ENCODE results near the gene PDLIM3.
"Not testable (repeated sequence)": the region's sequence is repeated elsewhere in the genome, so short reads cannot be mapped to it uniquely, and the experiment has no call there.

PDLIM3 gene

DNA sequence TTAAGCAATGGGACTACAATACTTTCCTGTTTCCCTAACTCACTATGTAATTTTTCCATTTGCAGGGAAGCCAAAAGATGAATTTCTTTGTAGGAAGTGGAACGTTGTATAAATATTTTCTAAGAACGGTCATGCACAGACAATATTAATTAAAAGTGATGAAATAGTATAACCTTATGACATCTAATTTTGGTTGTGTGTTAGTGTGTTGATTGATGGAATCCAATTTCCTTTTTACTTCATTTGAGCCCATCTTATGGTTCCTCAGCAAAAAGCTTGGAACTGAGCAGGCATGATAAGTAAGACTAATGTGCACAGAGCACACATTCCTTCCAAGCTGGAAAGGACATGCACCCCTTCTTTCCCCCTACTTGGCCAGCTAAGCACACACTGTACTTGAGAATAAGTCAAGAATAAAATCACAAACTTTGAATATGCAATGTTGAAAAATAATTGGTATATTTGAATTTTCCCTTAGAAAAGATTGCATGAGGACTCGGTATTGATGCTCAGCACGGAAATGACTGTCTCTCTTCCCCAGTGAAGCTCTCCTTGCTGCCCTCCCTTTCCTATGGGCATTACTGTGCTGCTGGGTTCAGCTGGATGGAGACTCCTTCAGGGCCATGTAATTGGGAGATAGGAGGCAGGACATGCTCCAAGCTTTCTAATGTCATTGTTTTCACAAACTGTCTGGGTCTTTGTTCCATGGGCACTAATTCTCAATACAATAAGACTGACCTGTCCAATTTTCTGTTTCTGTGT lies 19.2 kb upstream of the PDLIM3 start:
- DNase-seq (ENCODE audit: low read depth), result no peak

DNA sequence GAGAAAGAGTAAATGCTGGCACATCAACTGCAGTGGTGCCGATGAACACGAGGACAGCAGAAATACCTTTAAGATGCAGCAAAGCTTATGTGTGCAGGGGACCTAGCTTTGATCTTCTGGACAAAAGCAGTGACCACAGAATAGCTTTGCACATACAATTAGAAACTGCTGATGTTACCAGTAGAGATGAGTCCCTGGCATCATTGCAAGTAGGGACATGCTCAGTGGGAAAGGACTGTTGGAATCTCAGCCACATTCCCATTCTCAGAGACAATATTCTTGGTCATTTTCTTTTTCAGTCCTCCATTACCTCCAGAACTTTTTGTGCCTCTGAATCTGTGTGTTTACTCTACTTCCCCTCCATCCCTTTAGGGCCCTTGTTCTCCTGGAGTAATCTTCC lies 16.9 kb upstream of the PDLIM3 start:
- DNase-seq (ENCODE audit: low read depth), result no peak

DNA sequence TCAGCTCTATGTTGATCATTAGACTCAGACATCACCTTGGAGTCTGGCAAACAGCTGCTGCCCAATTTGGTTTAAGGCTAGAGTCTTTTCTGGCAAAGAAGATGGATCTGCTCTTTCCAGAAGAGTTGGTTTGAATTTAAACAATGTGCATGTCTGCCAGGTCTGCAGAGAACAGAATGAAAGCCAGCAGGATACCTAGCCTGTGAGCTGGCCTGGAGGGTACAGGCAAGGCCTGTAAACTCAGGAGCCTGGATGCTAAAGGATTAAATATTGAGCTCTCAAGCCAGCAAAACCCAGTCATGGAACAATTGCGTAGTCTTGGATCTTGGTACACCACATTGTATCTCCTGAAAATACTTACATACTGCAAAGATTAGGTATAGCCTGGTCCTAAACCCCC lies 15.6 kb upstream of the PDLIM3 start:
- no peak for DNase-seq (ENCODE audit: low read depth)

DNA sequence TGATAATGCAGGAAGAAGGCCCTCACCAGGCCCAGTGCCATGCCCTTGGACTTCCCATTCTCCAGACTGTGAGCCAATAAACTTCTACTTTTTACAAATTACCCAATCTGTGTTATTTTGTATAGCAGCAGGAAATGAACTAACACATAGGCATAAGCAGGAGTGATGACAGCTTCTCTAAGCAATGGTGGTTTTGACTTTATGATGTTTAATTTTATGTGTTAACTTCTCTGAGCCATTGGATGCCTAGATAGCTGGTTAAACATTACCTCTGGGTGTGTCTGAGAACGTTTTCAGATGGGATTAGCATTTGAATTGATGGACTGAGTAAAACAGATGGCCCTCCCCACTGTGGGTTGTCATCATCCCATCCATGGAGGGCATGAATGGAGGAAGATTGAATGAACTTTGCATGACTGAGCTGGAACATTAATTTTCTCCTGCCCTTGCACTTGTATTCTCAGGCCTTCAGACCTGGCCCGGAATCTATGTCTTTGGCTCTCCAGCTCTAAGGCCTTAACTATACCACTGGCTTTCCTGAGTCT lies 13.9 kb upstream of the PDLIM3 start:
- no peak for DNase-seq (ENCODE audit: low read depth)

DNA sequence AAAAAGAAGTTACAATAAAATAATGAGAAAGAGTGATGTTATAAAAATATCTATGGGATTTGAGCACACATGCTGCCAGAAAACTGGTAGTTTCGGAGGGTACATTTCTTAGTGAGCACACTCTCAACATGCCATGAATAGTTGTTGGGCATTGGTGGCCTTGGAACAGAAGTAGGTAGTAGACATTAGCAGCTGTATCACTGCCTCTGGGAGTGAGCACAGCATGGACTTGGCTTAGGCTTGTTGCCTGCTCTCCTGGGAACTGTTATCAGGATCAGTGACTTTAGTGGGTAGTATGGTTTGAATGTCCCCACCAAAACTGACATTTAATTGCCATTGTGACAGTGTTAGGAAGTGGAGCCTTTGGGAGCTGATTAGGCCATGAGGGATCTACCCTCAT lies 13.3 kb upstream of the PDLIM3 start:
- DNase-seq (ENCODE audit: low read depth), result no peak

DNA sequence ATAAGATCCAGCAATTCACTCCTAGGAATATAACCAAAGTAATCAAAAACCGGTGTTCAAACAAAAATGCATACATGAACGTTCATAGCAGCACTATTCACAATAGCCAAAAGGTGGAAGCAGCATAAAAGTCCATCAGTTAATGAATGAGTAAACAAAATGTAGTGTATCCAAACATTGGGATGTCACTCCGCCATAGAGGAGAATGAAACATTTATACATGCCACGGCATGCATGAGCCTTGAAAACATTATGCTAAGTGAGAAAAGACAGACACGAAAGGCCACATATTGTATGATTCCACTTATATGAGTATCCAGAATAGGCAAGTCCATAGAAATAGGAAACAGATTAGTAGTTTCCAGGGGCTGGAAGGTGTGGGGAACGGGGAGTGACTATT lies 11.0 kb upstream of the PDLIM3 start:
- no peak for DNase-seq (ENCODE audit: low read depth)

DNA sequence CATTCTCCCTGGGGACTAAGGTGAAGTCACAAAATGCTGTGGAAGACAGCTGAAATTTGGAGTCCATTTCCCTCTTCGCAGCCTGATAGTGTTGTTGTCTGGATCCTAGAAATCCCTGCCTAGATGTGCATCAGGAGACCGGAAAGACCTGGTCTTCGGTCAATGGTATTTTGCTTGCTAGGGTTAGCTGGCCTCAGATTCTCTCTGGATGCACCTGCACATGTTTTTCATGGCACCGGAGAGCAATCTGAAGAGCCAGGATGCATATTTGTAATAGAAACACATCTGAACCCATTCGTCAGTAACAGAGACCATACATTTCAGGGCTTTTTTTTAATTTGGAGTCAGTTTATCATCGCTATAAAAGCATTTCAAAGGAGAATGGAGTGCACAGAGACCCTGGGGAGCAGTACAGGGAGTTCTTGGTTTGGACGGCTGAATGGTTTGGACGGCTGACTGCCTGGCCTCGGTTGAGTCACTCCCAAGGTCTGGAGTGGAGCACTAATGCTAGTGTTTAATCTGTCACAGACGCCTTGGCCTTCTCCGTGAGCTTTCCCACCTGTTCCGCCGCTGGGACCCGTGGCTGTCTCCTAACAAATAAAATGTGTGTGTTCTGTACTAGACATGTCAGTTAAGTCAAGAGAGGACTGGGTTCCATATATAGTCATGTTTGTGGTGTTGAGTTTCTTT lies 7.5 kb upstream of the PDLIM3 start:
- DNase-seq (ENCODE audit: low read depth), result no peak

DNA sequence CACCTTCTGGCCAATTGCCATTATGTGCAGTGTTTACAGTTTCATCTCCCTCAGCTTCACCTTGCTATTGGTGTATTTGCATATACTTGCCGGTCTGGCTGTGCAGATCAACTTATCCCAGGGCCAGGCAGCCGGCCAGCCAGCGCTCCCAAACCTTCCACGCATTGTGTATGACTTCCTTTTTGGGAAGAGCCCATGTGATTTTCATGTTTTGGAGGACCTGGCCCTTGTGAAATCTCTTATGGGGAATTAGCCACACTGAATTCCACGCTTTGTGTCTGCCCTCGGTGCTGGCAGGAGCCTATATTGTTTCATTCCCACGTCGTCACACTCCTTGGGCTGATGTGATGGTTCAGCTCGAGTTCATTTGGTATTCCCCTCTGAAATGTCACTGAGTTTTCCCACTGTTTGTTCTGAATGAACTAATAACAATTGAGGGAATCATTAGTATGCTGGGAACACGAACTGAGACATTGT lies 6.0 kb upstream of the PDLIM3 start:
- DNase-seq (ENCODE audit: low read depth), result no peak

DNA sequence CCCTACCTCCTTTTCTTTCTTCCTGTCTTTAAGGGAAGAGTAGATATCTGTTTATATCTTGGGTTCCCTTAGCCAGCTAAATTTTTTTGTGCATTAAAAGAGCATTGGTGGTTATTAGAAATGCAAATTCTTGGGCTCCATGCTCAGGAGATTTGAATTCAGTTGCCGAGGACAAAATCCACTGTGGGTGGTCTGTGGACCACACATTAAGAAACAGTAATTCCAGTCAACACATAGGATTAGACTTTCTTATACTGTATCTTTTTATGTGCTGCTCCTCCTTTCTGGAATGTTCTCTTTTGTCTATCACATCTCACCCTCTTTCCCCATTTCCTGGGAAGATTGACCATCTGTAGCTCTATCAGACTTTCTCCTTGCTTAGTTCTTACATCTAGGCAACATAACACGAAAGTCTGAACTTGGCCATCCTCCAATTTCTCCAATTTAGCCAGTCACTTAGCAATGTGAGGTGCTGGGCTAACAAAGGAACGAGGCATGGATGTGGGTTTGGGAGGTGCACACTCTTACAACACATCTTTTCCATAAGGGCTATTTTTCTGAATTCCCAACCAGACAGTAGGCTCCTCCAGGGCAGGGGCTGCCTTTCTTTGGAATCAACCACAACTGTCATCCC lies 5.3 kb upstream of the PDLIM3 start:
- no peak for DNase-seq (ENCODE audit: low read depth)

DNA sequence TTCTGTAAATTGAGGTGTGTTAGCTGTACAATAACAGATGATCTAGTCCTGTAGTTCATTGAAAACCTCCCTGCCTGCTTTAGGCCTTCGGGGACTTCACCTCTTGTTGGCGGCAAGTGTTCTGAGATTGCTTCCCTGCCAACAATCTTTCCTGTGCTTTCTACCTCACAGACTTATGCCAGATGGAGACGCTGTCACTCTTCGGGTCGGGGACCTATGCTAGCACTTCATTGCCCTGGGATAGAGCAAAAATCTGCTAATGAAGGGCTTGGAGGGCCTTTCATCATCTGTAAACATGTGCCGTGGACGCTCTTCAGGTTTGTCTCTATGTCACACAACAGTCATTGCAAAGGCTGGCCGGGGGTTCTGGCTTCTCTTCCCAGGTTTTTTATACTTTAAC lies 4.7 kb upstream of the PDLIM3 start:
- DNase-seq (ENCODE audit: low read depth), result no peak

DNA sequence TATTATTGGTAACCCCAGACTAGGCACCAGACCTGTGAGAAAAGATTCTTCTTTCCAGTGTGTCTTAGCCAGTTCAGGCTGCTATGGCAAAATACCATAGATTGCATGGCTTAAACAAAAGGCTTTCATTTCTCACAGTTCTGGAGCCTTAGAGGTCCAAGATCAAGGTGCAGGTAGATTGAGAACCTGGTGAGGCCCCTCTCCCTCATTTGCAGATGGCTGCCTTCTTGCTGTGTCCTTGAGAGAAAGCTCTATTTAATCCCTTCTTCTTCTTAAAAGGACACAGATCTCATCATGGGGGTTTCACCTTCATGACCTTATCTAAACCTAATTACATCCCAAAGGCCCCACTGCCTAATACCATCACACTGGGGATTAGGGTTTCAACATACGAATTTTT lies 3.5 kb upstream of the PDLIM3 start:
- DNase-seq (ENCODE audit: low read depth), result no peak

DNA sequence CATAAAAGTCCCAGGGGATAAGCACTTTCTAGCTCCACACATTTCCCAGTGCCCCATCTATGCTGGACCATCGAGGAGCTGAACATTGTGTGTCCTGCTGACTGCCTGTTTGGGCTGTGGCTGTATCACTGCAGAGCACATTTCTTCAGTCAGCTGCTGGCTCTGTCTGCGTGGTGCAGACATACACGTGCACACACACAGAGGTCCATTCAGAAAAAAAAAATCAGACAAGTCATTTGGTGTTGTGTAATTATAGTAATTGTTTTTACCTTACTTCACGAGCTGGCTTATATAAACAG lies 1.1 kb upstream of the PDLIM3 start:
- DNase-seq (ENCODE audit: low read depth), result no peak

DNA sequence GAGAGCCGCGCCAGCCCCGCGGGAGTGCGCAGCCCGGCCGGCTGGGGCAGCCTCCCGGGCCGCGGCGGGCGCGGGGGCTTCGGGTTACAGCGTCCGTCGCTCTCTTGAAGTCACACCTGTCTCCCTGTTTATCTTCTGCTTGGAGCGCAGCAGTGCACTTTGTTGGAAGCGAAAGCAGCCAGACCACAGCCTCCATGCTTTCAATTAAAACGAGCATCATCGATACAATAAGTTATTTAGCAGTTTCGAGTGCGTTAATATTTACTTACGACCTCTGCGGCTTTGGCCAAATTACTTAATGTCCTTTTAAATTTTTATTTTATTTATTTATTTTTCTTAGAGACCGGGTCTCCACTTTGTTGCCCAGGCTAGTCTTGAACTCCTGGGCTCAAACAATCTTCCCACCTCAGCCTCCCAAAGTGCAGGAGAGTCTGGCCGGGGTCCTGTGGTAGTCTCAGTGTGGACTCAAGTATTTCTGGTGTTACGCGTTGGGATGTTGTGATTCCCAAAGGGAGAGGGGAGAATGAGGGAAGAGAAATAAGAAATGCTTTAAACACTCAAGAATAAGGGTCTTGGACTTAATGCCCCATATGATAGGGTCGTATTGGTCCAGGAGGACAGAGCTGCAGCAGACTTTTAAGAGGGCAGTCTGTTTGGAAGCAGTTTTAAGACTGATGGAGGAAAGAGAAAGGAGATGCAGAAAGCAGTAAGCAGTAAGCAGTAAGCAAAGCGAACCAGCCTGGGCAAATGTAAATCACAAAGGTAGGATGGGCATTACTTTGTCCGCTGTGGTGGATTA lies 504 bp upstream of the PDLIM3 start:
- no peak for DNase-seq (ENCODE audit: low read depth)

DNA sequence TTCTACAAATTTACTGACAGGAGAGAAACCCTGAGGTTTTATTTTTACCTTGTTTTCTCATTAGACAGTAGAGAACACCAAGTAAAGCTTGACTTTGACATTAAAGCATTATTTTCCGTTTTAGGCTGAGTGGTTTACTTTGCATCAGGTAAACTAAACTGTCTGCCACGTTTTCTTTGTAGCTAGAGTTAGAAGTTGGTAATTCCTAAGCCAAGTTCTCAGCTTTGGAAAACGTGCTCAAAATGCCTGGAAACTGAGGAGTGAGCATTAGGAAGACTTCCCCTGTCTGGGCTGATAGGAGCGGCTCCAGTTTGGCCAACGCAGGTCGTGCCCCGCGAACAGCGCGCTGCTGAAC lies 819 bp downstream of the PDLIM3 start:
- no peak for DNase-seq (ENCODE audit: low read depth)

DNA sequence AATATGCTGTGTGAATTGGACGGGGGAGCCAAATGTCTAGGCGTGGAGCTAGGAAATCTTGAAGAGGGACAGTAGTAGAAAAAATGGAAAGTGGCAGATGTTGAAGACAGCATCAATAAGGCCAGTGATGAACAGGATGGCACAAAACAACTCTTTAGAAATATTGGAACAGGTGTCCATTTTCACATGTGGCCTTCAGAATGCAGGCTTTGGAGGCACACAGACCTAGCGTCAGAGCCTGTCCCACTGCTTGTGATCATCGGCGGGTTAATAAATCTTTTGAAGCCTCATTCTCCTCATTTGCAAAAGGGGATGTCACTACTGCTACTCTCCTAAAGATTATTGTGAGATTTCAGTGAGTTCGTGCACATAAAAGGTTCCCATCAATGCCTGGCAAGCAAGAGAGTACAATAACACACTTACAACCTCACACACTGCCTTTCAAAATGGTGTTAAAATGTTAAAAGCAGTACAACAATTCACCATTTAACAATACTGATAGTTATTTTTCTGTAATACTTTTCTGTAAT lies 2.4 kb downstream of the PDLIM3 start:
- no peak for DNase-seq (ENCODE audit: low read depth)

DNA sequence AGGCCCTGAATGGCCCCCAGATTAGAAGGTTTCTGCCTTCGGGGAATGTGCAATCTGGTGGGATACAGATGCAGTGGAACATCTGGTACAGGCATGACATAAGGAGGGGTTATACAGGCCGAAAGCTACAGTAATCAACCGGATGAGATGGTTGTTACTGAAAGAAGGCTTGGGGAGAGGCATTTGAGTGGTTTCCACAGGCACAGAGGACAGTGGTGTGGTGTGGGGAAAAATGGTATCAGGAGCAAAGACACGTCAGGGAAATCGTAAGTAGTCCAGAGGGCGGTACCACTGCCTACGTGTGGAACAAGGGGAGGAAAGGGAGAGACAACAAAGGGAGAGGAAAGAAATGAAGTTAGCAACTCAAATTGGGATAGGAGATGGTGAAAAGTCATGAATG lies 3.0 kb downstream of the PDLIM3 start:
- no peak for DNase-seq (ENCODE audit: low read depth)

DNA sequence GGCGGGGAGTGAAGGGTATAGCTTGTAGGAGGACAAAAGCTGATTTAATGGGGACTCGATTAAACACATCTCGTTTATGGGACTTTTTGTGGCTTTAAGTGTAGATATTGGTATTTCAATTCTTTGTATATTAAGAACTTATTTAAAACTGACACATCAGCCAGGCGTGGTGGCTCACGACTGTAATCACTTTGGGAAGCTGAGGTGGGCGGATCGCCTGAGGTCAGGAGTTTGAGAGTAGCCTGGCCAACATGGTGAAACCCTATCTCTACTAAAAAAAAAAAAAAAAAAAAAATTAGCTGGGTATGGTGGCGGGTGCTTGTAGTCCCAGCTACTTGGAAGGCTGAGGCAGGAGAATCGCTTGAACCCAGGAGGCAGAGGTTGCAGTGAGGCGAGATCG lies 3.7 kb downstream of the PDLIM3 start:
- DNase-seq (ENCODE audit: low read depth), result not testable (repeated sequence)

DNA sequence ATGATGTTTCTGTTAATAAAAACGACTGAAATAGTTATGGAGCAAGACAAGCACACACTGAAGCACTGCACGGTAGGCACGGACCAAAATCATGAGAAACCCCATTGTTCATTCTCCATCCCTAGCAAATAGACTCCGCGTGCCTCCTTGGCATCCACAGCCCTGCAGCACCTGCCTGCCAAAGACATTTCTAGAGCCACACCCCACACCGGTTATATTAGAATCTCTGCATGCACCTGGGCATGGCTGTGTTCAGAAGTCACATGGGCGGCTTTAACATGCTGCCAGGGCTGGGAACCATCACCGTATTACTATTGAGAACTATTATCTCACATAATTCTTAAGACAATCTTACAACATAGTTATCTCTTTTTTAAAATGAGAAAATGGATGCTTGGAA lies 5.9 kb downstream of the PDLIM3 start:
- no peak for DNase-seq (ENCODE audit: low read depth)

DNA sequence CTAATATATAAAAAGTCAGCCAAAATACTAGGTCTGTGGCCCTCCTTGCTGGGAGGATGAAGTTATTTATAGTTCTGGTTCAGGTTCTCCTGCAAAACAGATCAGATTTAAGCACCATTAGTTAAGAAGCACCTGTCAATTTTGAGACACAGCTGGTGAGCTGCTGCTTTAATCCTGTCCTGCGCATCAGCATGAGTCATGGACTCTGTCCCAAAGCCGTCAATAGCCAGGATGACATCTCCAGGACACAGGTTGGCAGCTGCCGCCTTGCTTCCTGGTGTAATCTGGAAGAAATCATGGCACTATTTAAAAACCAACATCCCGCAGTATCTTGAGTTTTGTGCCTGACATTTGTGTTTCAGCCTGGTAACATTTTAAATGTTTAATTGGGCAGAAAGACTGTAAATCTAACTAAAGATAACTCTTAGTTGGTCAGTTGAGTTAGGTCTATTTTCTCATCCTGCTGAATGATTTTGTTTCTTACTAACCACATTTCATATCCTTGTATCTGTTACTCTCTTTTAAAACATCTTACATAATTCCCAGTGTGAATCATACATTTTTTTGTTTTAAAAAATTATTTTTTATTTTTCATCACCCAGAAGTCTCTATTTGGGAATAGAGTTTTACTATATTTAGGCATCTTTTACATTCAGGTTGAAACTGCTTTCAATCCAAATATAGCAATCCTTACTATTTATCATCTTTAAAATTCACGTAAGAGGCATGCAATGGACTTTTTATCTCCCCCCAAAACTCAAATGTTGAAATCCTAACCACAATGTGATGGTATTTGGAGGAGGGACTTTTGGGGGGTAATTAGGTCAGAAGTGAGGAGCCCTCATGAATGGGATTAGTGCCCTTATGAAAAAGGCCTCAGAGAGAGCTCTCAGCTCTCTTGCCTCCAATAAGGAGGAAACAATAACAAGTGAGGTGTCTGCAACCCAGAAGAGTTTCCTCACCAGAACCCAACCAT lies 10.1 kb downstream of the PDLIM3 start:
- DNase-seq (ENCODE audit: low read depth), result no peak

DNA sequence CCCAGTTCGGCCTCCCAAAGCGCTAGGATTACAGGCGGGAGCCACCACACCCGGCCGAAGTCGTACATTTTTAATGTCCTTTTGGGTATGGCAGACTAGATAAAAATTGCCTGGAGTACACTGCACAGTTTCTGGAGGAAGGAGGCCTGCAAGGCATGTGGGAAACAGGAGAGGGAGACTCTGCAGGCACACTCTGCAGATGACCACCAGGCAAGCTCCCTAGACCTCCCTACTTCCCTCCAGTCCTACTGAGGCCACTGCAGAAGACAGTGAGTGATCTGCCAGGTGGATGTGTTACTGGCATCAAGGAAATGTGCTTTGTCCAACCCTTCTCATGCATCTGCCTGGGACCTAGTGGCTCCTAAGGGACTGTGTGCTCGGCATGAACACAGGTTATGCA lies 11.4 kb downstream of the PDLIM3 start:
- DNase-seq (ENCODE audit: low read depth), result no peak

DNA sequence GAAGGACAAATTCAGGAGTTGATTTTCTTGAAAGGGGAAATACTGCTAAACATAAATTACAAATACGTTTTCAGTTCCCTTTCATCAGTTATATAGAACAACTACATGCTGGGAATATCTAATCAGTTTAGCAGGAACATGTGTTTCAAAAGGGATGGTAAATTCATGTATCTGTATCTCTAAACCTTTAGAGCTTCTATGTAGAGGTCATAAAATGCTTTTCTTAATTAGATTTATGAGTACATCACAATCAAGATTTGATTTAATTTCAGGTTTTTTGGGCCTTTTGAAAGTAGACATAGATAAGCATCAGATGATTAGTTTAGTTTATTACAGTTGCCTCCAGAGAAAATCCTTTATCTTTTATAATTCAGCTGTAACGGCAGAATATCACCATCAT lies 12.9 kb downstream of the PDLIM3 start:
- DNase-seq (ENCODE audit: low read depth), result no peak

Measured in stimulated activated CD8-positive, alpha-beta memory T cell treated with anti-CD3 and anti-CD28 coated beads, Interleukin-7, amount 100 ng/mL, for 24 hours (primary cell).